ENCODE results near the gene SCCPDH.

The SCCPDH gene

DNA sequence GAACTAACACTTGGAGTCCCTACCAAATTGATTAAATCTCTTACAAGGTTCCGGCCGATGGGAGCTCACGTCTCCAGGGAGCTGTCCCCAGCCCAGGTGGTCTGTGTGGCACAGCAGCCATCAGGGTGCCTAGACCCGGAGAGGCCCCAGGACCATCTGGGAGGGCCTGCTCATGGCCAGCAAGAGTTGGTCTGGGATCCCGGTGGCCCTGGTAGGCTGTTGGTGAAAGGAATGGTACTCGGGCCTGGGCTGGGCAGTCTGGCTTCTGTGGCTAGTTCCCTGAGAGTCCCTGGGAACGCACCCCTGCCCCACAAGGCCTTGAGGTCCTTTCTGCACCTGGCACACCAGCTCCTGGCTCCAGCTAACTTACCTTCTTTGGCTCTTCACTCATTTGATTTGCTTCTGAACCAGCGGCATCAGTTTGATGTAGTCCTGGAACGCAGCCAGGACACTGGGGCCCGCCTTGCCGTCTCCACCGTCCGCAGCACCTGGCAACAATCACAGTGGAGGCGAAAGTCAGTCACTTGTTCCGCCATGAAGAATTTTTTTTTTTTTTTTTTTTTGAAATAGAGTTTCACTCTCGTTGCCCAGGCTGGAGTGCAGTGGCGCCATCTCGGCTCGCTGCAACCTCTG is 62.5 kb downstream of the SCCPDH start:
- no peak for DNase-seq (ENCODE audit: low read depth)

DNA sequence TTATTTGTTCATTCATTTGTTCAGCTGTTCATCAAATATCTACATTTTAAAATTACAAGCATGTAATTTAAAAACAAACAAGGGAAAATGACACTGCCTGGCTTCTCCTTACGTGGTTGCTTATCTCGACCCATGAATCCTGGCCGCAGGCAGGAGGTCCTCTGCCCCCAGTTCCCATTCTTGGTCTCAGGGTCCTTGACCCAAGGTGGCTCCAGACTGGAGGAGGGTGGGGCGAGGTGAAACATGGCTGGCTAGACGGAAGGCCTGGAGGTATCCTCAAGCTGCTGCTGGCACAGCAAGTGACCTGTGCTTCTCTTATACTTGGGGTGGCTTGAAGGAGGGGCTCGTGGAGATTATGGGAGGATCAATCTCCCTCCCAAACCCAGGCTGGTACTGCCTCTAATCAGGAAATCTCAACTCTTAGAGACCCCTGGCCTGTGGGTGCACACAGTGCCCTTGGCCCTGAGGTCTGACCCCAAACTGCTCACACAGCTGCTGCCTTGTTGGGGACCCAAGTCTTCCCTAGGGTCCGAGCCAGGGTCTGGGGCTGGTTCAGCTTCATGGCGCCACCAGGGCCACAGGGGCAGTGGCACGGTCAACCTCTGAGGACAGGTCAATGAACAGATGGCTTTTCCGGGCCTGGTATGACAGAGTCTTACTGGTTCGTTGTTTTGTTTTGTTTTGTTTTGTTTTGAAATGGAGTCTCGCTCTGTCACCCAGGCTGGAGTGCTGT is 63.7 kb downstream of the SCCPDH start:
- no peak for DNase-seq (ENCODE audit: low read depth)

DNA sequence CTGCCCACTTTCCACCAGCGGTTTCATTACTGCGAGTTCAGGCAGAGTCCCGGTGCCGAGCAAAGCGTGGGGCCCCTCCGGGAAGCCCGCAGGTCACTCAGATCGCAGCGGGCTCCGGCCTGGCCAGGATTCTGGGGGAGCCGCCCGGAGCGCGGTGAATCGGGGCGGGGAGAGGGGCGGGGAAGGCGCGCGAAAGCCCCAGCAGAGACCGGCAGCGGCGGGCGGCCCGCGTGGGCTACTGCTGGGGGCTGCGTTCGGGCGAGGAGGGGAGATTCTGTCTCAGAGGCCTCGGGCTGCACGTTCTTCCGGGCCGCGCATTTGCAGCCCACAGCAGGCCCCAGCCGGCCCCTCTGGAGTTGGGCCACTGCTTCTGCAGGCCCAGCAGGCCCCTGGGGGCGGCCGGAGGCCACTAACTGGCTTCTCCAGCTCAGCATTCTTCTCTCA is 64.7 kb downstream of the SCCPDH start:
- no peak for DNase-seq (ENCODE audit: low read depth)

DNA sequence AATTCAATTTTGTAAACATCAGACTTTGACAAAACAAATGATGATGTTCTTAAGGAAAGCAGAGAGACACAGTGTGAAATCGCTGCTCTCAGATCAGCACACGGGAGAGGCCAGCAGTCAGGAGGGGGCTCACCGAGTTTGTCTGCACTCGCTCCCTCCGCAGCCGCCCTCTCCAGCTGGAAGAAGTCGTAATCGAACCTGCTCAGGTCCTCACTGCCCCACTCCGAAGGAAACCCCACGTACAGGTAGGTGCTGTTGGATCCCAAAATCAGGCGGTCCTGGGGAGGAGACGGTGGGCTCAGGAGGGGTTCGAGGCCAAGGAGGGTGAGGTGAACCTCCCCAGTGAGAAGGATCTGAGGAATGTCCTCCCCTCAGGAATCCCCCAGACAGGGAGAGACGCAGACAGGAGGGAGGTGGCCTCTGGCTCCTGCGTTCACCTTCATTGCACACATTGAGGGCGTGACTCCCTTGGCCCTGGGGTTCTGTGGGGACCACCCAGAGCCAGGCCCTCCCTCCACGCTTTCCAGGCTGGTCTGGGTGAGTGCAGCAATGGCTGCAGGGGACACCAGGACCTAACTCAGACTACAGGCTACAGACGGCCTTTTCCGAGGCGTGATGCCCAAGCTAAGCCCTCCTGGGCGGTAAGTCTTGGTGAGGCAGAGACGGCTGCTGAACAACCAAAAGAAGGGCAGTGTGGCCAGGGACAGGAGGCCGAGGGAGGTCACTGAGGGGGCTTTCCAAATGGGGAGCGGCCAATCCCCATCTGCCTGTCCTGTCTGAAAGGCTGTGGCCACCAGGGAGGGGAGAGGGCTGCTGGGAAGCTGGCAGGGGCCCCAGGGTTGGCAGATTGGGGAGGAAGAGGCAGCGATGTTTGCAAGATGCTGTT is 65.5 kb downstream of the SCCPDH start:
- no peak for DNase-seq (ENCODE audit: low read depth)

DNA sequence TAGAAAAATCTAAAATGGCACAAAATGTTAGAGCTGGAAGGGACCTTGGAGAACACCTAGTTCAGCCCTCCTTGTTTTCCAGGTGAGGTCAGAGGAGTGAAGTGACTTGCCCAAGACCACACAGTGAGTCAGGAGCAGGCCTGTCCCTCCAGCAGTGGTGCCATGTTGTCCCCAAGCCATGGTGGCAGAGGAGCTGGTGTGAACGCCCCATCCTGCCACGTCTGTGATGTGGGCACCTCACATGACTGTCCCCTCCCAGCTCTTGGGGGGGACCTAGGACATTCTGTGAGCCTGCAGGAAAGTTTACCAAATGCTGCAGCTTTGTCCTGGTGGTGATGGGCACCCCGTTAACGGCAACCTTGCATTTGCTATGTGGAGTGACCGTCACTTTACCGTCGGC is 66.2 kb downstream of the SCCPDH start:
- no peak for DNase-seq (ENCODE audit: low read depth)

DNA sequence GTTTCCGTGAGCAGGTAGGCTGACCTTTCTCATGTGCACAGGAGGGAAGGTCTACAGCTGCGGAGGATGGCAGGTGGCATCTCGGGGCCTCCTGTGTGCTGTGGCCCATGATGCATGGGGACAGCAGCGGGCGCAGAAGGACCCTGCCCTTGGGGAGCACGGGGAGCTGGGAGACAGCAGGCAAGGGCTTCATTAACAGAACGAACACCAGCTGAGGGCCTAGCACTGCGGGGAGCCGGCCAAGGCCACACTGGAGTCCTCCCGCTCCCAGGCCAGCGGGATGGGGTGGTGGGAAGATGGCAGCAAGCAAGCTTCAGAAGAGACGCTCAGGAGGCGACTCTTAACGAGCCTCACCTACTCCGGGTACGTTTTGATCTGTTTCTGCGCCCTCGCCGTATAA is 66.6 kb downstream of the SCCPDH start:
- no peak for DNase-seq (ENCODE audit: low read depth)

DNA sequence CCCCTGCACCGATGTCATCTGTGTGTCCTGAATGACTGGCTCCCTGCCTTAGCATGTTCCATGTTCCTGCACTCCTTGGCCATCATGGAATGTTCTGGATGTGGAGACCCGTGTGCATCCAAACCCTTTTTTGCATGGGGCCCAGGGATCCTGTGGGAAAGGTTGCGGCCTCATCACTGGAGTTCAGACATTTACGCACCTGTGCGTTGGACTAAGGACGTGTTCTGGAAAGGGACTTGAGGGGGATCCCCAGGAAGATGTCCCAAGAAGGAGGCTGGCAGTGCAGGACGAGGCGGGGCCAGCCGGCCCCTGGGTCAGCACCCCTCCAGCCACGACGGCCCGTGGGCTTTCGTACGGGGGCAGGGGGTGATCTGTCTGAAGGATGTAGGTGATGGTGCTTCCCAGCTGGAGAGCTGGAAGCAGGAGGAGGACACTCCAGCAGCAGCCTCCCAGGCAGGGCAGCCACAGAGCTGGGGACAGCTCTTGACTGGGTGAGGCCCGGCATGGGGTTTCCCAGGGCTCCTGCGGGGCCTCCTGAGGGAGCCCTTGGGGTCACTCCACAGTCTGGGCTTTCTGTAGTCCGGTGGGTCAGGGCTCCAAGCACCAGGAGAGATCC is 67.2 kb downstream of the SCCPDH start:
- no peak for DNase-seq (ENCODE audit: low read depth)

DNA sequence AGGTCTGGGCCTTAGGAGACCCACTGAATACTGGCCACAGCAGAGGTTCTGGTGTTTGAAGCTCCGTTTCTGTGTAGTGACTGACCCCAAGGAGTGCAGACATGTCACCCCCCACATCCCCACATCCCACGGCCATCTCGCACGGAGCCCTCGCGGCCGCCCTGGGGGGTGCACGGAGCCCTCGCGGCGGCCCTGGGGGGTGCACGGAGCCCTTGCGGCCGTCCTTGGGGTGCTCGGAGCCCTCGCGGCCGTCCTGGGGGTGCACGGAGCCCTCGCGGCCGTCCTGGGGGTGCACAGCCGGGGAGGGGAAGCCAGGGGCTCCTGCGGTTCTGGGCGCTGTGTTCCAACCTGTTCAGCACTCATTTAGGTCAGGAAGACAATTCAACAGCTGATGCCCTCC is 68.4 kb downstream of the SCCPDH start:
- no peak for DNase-seq (ENCODE audit: low read depth)

DNA sequence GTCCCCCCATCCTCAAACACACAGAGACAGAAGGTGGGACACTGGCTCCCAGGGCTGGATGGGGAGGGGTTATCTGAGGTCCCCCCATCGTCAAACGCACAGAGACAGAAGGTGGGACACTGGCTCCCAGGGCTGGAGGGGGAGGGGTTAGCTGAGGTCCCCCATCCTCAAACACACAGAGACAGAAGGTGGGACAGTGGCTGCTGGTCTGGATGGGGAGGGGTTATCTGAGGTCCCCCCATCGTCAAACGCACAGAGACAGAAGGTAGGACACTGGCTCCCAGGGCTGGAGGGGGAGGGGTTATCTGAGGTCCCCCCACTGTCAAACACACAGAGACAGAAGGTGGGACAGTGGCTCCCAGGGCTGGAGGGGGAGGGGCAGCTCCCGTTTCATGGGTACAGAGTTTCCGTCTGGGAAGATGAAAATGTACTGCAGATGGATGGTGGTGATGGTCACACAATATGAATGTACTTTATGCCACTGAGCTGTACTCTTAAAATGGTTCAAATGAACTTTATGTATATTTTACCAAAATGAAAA is 69.2 kb downstream of the SCCPDH start:
- DNase-seq (ENCODE audit: low read depth): no peak

DNA sequence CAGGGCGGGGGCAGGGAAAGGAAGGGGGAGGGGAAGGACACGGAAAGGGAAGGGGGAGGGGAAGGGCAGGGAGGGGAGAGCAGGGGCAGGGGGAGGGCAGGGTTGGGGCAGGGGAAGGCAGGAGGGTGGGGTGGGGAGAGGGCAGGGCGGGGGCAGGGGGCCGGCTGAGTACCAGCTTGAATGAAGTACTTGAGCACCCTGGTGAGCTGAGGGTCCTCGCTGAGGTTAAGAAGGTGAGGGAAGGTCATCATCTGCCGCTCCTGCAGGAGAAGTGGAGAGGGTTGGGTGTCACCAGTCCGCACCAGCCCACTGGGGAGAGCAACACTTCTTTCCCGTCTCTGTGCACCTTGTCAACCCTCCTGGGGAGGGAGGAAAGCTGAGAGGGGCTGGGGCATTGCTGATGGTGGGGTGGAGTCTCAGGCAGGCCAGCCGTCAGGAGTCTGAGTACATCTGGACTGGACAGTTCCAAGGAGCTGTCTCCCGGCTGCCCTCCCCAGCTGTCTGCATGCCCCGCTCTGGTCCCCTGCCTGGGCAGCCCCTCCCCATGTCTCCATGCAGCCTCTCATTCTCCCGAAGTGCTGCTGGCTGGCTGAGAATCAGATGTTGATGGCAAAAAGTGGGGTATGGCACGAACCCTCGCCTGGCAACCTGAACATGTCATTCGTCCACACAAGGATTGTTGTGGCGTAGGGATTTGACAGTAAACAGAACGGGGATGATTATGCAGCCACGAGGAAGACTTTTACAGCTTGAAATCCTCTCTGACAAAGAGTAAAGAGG is 70.0 kb downstream of the SCCPDH start:
- no peak for DNase-seq (ENCODE audit: low read depth)

DNA sequence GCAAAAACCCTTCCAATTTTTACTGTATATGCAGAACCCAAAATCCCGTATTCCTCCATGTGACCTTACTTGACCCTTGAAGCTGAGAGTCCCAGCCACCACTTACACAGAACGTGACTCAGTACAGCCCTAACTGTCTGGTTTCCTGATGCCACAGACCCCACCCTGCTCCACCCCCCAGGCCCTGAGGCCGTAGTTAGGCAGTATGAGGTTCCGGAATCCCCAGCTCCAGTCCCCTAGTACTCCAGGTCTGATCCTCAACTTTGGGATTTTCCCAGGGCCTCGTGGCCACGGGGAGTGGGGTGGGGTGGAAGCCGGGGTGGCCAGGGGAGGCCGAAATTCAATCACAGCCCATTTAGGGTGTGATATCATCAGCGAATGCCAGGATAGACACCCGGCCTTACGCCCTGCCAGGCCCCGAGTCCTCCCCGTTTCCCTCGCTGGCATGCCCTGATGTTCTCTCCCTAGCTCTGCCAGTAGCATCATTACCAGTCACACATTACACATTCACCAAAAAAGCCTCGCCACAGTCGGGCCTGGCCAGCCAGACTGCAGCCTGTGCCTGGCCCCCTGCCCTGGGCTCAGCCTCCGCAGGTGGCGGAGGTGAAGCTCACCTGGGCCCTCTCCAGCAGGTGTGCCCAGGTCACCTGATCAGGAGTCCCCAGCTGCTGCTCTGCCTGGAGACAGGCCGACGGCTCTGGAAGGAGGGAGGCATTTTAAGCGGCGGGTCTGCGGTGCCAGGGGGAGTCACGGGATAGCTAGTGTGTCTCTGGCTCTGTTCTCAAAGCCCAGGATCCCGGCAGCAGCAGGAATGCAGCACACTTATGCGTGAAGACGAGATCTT is 70.8 kb downstream of the SCCPDH start:
- no peak for DNase-seq (ENCODE audit: low read depth)

DNA sequence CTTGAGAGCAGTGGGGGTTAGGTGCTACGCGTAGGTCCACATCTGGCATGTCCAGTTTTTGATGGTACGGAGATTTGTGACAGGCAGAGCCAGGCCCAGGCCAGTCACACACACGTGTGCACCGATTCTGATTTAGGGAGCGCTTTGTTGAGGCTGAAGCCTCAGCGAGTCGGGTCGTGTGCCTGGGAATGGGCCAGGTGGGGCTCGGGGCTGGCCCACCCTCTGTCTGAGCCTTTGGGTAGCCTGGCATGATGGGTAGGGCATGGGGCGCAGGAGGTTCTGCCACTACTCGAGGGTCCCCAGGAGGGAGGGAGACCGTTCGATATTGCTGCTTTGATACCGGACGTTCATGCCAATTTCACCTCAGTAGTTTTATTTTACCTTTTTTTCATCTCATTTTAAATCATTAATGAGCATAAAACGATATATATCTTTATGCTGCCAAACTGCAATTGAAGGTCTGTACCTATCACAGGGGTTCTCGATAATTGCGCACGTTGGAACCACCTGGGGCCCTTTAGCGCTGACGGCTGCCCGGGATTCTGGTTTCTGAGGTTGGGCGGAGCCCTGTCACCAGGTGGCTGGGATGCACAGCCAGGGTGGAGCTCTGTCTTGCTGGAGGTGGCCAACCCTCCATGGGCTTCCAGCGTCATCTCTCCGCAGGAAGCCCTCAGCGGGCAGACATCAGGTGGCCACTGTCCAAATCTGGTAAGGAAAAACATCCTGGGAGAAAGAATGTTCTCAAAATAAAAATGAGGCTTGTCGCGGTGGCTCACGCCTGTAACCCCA is 71.9 kb downstream of the SCCPDH start:
- DNase-seq (ENCODE audit: low read depth): no peak

DNA sequence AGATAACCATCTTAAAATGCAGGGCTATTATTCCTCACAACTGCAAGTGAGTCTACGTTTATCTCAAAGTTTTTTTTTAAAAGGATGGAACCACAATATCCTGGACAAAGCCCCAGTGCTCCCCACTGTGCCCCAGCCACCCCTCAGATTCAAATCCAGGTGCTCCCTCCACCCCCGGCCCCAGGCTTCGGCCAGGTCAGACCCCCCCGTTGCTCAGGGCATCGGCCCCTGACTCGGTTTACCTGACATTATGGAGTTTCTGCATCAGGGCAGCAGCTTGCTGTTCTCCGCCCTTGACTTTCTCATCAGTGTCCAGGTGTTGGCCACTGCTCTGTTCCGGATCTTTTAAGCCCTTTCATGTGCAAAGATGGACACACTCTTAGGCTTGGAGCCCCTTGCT is 72.9 kb downstream of the SCCPDH start:
- no peak for DNase-seq (ENCODE audit: low read depth)

DNA sequence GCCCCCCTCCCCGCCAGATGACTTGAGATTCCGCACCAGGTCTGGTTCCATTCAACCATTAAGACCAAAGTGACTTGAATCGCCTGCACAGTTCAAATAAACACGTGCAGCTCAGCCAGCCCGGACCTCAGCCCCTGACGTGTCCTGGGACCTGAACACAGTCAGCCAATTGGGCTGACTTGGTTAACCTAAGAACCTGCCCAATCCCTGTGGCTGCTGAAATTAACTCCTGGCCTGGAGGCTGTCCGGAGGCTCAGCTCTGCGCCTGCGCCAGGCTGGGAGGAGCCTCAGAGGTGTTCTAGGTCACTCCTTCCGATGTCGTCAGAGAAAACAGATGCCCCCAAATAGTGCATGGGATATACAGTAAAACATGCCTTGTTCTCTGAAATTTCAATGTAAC is 73.4 kb downstream of the SCCPDH start:
- DNase-seq (ENCODE audit: low read depth): no peak

DNA sequence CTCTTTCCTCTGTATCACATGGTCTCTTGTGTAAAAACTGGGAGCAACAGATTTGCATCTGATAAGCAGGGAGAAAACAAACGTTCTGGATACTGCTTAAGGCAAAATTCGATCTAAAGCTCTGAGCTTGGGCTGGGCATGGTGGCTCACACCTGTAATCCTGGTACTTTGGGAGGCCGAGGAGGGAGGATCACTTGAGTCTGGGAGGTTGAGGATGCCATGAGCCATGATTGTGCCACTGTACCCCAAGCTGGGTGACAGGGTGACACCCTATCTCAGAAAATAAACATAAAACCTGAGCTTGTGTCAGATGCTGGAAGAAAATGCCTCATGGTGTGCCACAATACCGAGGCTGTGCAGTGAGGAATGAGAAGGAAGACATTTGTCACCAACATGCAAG is 73.9 kb downstream of the SCCPDH start:
- DNase-seq (ENCODE audit: low read depth): no peak

DNA sequence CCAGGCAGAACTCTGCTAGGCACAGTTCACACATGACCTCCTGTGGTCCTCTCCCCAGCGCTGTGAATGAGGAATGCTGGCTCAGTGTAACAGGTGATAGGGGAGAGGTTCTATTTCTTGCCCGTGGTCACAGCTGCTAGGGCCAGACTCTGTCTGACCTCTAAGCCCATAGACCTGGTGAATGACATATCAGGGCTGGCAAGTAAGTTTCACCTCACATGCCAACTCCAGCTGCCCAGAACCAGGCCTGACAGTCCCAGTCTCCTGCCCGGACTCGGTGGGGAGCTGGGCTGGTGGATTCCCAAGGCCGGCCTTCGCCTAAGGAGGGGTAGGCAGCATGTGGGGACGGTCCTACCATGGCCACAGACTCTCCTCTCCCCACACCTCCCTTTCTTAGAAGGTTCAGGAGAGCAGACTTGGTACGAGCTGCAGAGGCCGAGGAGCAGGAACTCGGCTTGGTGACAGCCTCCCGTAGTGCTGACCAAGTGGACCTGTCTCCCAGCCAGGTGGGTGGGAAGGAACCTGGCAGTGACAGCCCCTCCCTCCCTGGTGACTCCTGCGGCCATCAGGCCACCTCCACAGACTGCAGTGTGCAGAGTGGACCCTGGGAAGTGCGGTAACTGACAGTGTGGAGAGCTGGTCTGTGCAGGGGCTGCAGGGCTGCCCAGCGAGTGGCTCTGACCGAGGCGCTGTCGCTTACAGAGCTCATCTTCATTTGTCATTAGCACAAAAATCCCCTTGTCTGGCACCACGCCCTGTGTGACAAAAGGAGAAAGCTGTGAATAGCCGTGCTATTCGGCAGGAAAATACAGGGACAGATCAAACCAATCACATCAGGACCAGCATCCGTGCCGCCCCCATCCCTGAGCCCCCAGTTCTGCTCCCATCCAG is 74.6 kb downstream of the SCCPDH start:
- DNase-seq (ENCODE audit: low read depth): no peak

DNA sequence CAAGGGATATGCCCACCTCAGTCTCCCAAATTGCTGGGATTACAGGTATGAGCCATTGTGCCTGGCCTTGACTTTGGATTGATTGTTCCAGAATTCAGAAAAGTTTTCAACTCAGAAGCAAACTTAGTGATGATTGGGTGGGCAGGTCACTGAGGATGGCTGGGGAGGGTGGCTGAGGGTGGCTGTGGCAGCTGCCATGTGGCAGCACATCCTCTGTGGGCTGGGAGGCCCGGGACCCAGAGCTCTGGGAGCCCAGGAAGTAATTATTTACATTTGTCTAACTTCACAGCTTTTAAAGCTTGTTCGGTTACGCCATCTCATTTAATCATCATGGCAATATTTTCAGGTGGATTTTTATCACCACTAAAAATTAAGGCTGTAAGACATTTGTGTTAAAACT is 76.1 kb downstream of the SCCPDH start:
- no peak for DNase-seq (ENCODE audit: low read depth)

DNA sequence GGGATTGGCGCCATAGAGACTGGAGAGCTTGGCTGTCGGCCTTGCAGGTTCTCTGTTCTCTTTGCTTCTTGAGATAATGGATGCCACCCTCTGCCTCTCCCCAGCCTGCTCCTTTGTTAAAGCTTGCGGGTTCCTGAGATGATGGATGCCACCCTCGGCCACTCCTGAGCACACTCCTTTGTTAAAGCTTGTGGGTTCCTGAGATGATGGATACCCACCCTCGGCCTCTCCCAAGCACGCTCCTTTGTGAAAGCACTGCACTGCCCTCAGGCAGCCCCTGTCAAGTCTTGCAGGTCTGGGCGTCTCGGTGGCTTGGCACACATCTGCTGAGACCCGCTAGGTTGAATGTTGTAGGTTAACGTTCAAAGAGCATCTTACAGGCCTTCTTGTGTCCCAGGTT is 76.5 kb downstream of the SCCPDH start:
- no peak for DNase-seq (ENCODE audit: low read depth)
